HepG2 (cell line): Measurements from ENCODE around the gene MYL6. TPM values are rescaled to one million over a fixed set of nuclear protein-coding genes. Genes with fewer than 3 reads are reported as not detected.

Experiments
- ARNTL ChIP-seq: sonication (generic); formaldehyde crosslinking; IDR thresholded peaks from 2 replicates; pipeline ENCODE4 v1.4.0; 2020; ENCODE audit warnings: mild to moderate bottlenecking, missing genetic modification reagents
- ATF4 ChIP-seq, 2 experiments: fragments of 450-650 bp in 1 of 2; sonication (generic) in 1 of 2; formaldehyde crosslinking; IDR thresholded peaks; 2 replicates each; pipeline versions ENCODE4 v1.5.0 to v1.8.0; 2020 to 2022; ENCODE audit warnings: mild to moderate bottlenecking in 1 of 2, missing genetic modification reagents in 1 of 2
- CERS6 ChIP-seq: sonication (generic); formaldehyde crosslinking; IDR thresholded peaks from 2 replicates; pipeline ENCODE4 v1.5.0; 2020; ENCODE audit warnings: missing genetic modification reagents
- ELF3 ChIP-seq: IDR thresholded peaks from 2 replicates; pipeline ENCODE4 v1.6.1; 2016; ENCODE audit warnings: missing genetic modification reagents, missing compliant biosample characterization
- JDP2 ChIP-seq: sonication (generic); formaldehyde crosslinking; IDR thresholded peaks from 2 replicates; pipeline ENCODE4 v1.8.1; 2022; ENCODE audit warnings: missing genetic modification reagents, borderline replicate concordance
- MBNL3 ChIP-seq: fragments of 250-450 bp; sonication (Bioruptor Pico); conservative IDR thresholded peaks from 2 replicates; pipeline ENCODE4 v1.8.0; 2022; ENCODE audit warnings: mild to moderate bottlenecking, inconsistent platforms
- REPIN1 ChIP-seq: sonication (generic); formaldehyde crosslinking; IDR thresholded peaks from 2 replicates; pipeline ENCODE4 v1.8.0; 2022; ENCODE audit warnings: missing genetic modification reagents, low read depth, mild to moderate bottlenecking, borderline replicate concordance
- TBX3 ChIP-seq: fragments of 450-650 bp; IDR thresholded peaks from 2 replicates; pipeline ENCODE4 v1.6.1; 2017; ENCODE audit warnings: antibody characterized with exemption, mild to moderate bottlenecking, inconsistent platforms, borderline replicate concordance
- ZNF207 ChIP-seq: fragments of 450-650 bp; IDR thresholded peaks from 2 replicates; pipeline ENCODE4 v1.6.1; 2016; ENCODE audit warnings: antibody characterized with exemption, borderline replicate concordance
- ZNF549 ChIP-seq: sonication (generic); formaldehyde crosslinking; IDR thresholded peaks from 2 replicates; pipeline ENCODE4 v1.5.0; 2020; ENCODE audit warnings: missing genetic modification reagents
- ZNF574 ChIP-seq: sonication (generic); formaldehyde crosslinking; IDR thresholded peaks from 2 replicates; pipeline ENCODE4 v1.4.0; 2020; ENCODE audit warnings: missing genetic modification reagents
- ZNF616 ChIP-seq: sonication (generic); formaldehyde crosslinking; IDR thresholded peaks from 2 replicates; pipeline ENCODE4 v1.5.0; 2020; ENCODE audit warnings: low read depth, mild to moderate bottlenecking, missing genetic modification reagents
- ZNF652 ChIP-seq: IDR thresholded peaks from 2 replicates; pipeline ENCODE4 v1.6.1; 2016; ENCODE audit warnings: low read depth, borderline replicate concordance
- ZNF720 ChIP-seq: sonication (generic); formaldehyde crosslinking; IDR thresholded peaks from 2 replicates; pipeline ENCODE4 v1.4.0; 2020; ENCODE audit warnings: missing genetic modification reagents
- polyA plus RNA-seq, 8 experiments: library from polyadenylated mRNA; depleted of rRNA in 3 of 8; stranded (reverse) in 7 of 8; unstranded in 1 of 8; fragments of >200 nt; fragmentation: Illumina TruSeq in 4 of 8; extraction: Trizol in 4 of 8; gene quantifications; 2 replicates each; pipeline versions ENCODE4 v1.2.1 to v1.2.3, GENCODE V29; 2011 to 2016; ENCODE audit warnings: low read depth in 4 of 8, missing spikeins in 1 of 8, mixed read lengths in 1 of 8; ENCODE audit not compliant: insufficient read depth in 1 of 8
- total RNA-seq, 5 experiments: library from RNA; depleted of rRNA; stranded (reverse); fragments of >200 nt; fragmentation: Illumina TruSeq; extraction: Trizol; gene quantifications; 2 replicates each; pipeline ENCODE4 v1.2.3, GENCODE V29; 2016; ENCODE audit warnings: low read depth in 1 of 5
- TF ChIP-seq, protein P1 (sequence below): sonication (generic); formaldehyde crosslinking; IDR thresholded peaks from 2 replicates; pipeline ENCODE4 v1.4.0; 2020; ENCODE audit warnings: missing genetic modification reagents, mild to moderate bottlenecking, borderline replicate concordance
- TF ChIP-seq, protein P2 (sequence below): sonication (generic); formaldehyde crosslinking; IDR thresholded peaks from 2 replicates; pipeline ENCODE4 v1.4.0; 2020; ENCODE audit warnings: missing genetic modification reagents, low read depth, mild to moderate bottlenecking, borderline replicate concordance
- TF ChIP-seq, protein P3 (sequence below): sonication (generic); formaldehyde crosslinking; IDR thresholded peaks from 2 replicates; pipeline ENCODE4 v1.4.0; 2020; ENCODE audit warnings: missing genetic modification reagents

Gene MYL6
- total and polyA plus RNA-seq, 2 of the 13 experiments (the other 11 are each of a cell fraction or from before 2014, with no cell fraction given): 1,127 to 1,192 TPM

GRCh38 chr12:56119361-56119796 is 38.8 kb upstream of the MYL6 start (continued):
- TF ChIP-seq, protein P1, sequence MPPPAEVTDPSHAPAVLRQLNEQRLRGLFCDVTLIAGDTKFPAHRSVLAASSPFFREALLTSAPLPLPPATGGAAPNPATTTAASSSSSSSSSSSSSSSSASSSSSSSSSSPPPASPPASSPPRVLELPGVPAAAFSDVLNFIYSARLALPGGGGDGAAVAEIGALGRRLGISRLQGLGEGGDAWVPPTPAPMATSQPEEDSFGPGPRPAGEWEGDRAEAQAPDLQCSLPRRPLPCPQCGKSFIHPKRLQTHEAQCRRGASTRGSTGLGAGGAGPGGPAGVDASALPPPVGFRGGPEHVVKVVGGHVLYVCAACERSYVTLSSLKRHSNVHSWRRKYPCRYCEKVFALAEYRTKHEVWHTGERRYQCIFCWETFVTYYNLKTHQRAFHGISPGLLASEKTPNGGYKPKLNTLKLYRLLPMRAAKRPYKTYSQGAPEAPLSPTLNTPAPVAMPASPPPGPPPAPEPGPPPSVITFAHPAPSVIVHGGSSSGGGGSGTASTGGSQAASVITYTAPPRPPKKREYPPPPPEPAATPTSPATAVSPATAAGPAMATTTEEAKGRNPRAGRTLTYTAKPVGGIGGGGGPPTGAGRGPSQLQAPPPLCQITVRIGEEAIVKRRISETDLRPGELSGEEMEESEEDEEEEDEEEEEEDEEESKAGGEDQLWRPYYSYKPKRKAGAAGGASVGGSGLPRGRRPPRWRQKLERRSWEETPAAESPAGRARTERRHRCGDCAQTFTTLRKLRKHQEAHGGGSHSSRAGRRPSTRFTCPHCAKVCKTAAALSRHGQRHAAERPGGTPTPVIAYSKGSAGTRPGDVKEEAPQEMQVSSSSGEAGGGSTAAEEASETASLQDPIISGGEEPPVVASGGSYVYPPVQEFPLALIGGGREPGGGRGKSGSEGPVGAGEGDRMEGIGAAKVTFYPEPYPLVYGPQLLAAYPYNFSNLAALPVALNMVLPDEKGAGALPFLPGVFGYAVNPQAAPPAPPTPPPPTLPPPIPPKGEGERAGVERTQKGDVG (CRISPR knock-in tag): no peak
- no peak for TF ChIP-seq ZNF616 (CRISPR knock-in tag)
- TF ChIP-seq ELF3 (CRISPR knock-in tag): no peak
- no peak for TF ChIP-seq ZNF549 (CRISPR knock-in tag)
- TF ChIP-seq JDP2: no peak
- TF ChIP-seq ZNF720 (CRISPR knock-in tag): no peak
- no peak for TF ChIP-seq ATF4 (CRISPR knock-in tag; IDR thresholded peaks at IDR 0.05)
- TF ChIP-seq CERS6 (CRISPR knock-in tag): no peak
- TF ChIP-seq, protein P2, sequence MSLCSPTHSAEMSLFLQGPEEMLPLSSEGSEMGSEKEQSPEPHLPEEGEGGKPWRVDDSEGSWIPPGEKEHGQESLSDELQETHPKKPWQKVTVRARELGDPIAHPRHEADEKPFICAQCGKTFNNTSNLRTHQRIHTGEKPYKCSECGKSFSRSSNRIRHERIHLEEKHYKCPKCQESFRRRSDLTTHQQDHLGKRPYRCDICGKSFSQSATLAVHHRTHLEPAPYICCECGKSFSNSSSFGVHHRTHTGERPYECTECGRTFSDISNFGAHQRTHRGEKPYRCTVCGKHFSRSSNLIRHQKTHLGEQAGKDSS (CRISPR knock-in tag): no peak
- TF ChIP-seq MBNL3 (CRISPR knock-in tag): no peak
- peak; percentile 51; the same call in 1 of the 2 replicates for TF ChIP-seq ZNF652 (CRISPR knock-in tag)
- TF ChIP-seq REPIN1 (CRISPR knock-in tag): peak; percentile 54; the same call in 1 of the 2 replicates
- peak; percentile 69 for TF ChIP-seq ZNF574
- TF ChIP-seq, protein P3, sequence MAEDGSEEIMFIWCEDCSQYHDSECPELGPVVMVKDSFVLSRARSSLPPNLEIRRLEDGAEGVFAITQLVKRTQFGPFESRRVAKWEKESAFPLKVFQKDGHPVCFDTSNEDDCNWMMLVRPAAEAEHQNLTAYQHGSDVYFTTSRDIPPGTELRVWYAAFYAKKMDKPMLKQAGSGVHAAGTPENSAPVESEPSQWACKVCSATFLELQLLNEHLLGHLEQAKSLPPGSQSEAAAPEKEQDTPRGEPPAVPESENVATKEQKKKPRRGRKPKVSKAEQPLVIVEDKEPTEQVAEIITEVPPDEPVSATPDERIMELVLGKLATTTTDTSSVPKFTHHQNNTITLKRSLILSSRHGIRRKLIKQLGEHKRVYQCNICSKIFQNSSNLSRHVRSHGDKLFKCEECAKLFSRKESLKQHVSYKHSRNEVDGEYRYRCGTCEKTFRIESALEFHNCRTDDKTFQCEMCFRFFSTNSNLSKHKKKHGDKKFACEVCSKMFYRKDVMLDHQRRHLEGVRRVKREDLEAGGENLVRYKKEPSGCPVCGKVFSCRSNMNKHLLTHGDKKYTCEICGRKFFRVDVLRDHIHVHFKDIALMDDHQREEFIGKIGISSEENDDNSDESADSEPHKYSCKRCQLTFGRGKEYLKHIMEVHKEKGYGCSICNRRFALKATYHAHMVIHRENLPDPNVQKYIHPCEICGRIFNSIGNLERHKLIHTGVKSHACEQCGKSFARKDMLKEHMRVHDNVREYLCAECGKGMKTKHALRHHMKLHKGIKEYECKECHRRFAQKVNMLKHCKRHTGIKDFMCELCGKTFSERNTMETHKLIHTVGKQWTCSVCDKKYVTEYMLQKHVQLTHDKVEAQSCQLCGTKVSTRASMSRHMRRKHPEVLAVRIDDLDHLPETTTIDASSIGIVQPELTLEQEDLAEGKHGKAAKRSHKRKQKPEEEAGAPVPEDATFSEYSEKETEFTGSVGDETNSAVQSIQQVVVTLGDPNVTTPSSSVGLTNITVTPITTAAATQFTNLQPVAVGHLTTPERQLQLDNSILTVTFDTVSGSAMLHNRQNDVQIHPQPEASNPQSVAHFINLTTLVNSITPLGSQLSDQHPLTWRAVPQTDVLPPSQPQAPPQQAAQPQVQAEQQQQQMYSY (CRISPR knock-in tag): no peak
- peak; percentile 80 for TF ChIP-seq ARNTL (CRISPR knock-in tag)
- TF ChIP-seq TBX3: no peak
- TF ChIP-seq ZNF207: no peak
